GM23248 (cell line): ENCODE measurements around the gene BAIAP2. TPM values are rescaled to one million over a fixed set of nuclear protein-coding genes. Genes with fewer than 3 reads are reported as not detected.
"Not testable (repeated sequence)": the region's sequence is repeated elsewhere in the genome, so short reads cannot be mapped to it uniquely, and the experiment has no call there.

Source experiments
- DNase-seq: peaks from one replicate; pipeline ENCODE4 v3.0.0-alpha.2; 2015
- H2AFZ ChIP-seq: fragments of 200-600 bp; sonication (generic); 2 replicates; pipeline ENCODE4 v1.6.1; 2016; ENCODE audit warnings: antibody characterized with exemption
- H3F3A ChIP-seq: fragments of 200-600 bp; sonication (generic); 2 replicates; pipeline ENCODE4 v1.6.1; 2016; ENCODE audit warnings: mild to moderate bottlenecking, antibody characterized with exemption, mixed run types; ENCODE audit not compliant: insufficient read depth
- H3K27ac ChIP-seq: fragments of 200-600 bp; sonication (generic); 2 replicates; pipeline ENCODE4 v1.5.1; 2016; ENCODE audit warnings: mild to moderate bottlenecking
- H3K27me3 ChIP-seq: fragments of 200-600 bp; sonication (generic); replicated peaks from 2 replicates; pipeline ENCODE4 v1.6.1; 2016; ENCODE audit warnings: mild to moderate bottlenecking; ENCODE audit not compliant: insufficient read depth
- H3K36me3 ChIP-seq: fragments of 200-600 bp; sonication (generic); 2 replicates; pipeline ENCODE4 v1.6.1; 2016; ENCODE audit warnings: low read depth, mild to moderate bottlenecking
- H3K4me1 ChIP-seq: fragments of 200-600 bp; sonication (generic); 2 replicates; pipeline ENCODE4 v1.6.1; 2016; ENCODE audit warnings: mild to moderate bottlenecking; ENCODE audit not compliant: insufficient read depth
- H3K4me2 ChIP-seq: fragments of 200-600 bp; sonication (generic); one replicate; pipeline ENCODE4 v1.6.1; 2016; ENCODE audit warnings: mild to moderate bottlenecking; ENCODE audit not compliant: unreplicated experiment
- H3K4me3 ChIP-seq: fragments of 200-600 bp; sonication (generic); 2 replicates; pipeline ENCODE4 v1.5.1; 2016; ENCODE audit warnings: mild to moderate bottlenecking
- H3K79me2 ChIP-seq: fragments of 200-600 bp; sonication (generic); 2 replicates; pipeline ENCODE4 v1.6.1; 2016; ENCODE audit warnings: mild to moderate bottlenecking; ENCODE audit not compliant: insufficient read depth
- H3K9ac ChIP-seq: fragments of 200-600 bp; sonication (generic); 2 replicates; pipeline ENCODE4 v1.6.1; 2016; ENCODE audit warnings: mild to moderate bottlenecking
- H3K9me2 ChIP-seq: fragments of 200-600 bp; sonication (generic); 2 replicates; pipeline ENCODE4 v1.6.1; 2016; ENCODE audit warnings: mixed run types, mild to moderate bottlenecking, moderate library complexity; ENCODE audit not compliant: insufficient read depth
- H3K9me3 ChIP-seq: fragments of 200-600 bp; sonication (generic); one replicate; pipeline ENCODE4 v1.6.1; 2017; ENCODE audit warnings: low read depth
- H4K20me1 ChIP-seq: fragments of 200-600 bp; sonication (generic); 2 replicates; pipeline ENCODE4 v1.6.0; 2016; ENCODE audit not compliant: insufficient read depth
- EZH2 ChIP-seq: fragments of 200-600 bp; sonication (generic); IDR thresholded peaks from 2 replicates; pipeline ENCODE4 v1.6.1; 2018; ENCODE audit warnings: antibody characterized with exemption, mild to moderate bottlenecking; ENCODE audit not compliant: insufficient read depth, poor library complexity, severe bottlenecking
- EZH2phosphoT487 ChIP-seq: fragments of 200-600 bp; sonication (generic); IDR thresholded peaks from 2 replicates; pipeline ENCODE4 v1.6.1; 2018; ENCODE audit warnings: antibody characterized with exemption, moderate library complexity, mild to moderate bottlenecking, low read depth; ENCODE audit not compliant: insufficient read depth
- WGBS, 2 experiments: methylation state at CpG; one replicate each; pipeline ENCODE4 v1.1.6; 2015 to 2017; ENCODE audit warnings: low lambda C conversion rate in 2 of 2, low coverage in 1 of 2; ENCODE audit errors: missing lambda C conversion rate in 2 of 2; 5-methylcytosine and 5-hydroxymethylcytosine counted together
- in situ Hi-C: fragments of 300-500 bp; cut with MboI; formaldehyde crosslinking; loops from 2 replicates; pipeline ENCODE4 v1.15.0; 2020
- polyA plus RNA-seq: library from polyadenylated mRNA; unstranded; fragments of >200 nt; fragmentation: Nextera tagmentation; extraction: Ambion mirVana; gene quantifications from 2 replicates; pipeline ENCODE4 v1.2.1, GENCODE V29; 2016
- total RNA-seq: library from RNA; depleted of rRNA; stranded (reverse); fragments of >200 nt; shearing (Covaris generic); gene quantifications from 2 replicates; pipeline ENCODE4 v1.2.3, GENCODE V29; 2014

BAIAP2 gene
- total and polyA plus RNA-seq, 2 experiments from 2014 or later = 28.2 to 31.7 TPM

DNA sequence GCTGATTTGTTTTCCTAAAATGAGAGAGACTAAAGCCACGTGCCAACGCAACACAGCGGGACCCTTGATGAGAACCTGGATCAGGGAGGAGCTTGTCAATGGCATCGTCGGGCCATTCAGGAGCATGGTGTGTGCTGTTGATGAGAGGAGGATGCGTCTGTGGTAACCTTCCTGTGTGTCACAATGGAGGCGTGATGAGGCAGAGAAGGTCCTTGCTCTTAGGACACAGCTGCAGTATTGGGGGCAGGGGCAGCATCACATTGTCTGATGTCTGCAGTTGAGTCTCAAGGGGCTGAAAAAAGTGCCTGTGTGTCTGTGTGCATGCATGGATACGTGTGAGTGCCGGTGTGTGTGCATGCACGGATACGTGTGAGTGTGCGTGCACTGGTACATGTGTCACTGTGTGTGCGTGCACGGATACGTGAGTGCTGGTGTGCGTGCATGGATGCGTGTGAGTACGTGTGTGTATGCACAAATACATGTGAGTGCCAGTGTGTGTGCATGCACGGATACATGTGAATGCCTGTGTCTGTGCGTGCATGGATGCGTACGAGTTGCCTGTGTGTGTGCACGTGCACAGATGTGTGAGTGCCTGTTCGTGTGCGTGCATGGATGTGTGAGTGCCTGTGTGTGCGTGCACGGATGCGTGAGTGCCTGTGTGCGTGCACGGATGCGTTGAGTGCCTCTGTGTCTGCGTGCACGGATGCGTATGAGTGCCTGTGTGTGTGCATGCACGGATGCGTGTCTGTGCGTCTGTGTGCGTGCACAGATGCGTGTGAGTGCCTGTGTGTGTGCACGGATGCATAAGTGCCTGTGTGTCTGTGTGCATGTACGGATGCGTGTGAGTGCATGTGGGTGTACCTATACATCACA lies 39.3 kb downstream of the BAIAP2 start:
- WGBS, 2 experiments = 89 to 90% methylated on average over 40 to 42 of the region's 42 CpGs
- no peak for TF ChIP-seq EZH2
- no peak for TF ChIP-seq EZH2phosphoT487
- no peaks in the 10 kb centered on the region for H3K27me3 ChIP-seq
- no peaks in the 10 kb centered on the region for H3K36me3 ChIP-seq
- H3K9me3 ChIP-seq = no peaks in the 10 kb centered on the region
- H3K9me2 ChIP-seq = no peaks in the 10 kb centered on the region
- H3K27ac ChIP-seq = no peak overlapping the region
- DNase-seq = no peak
- H3K4me2 ChIP-seq = no peak overlapping the region
- no peaks in the 10 kb centered on the region for H3F3A ChIP-seq
- in situ Hi-C loops = no loop called here
- H3K9ac ChIP-seq = no peak overlapping the region
- no peaks in the 10 kb centered on the region for H3K79me2 ChIP-seq
- H3K4me3 ChIP-seq = no peak overlapping the region
- H3K4me1 ChIP-seq = no peaks in the 10 kb centered on the region
- H2AFZ ChIP-seq = no peak overlapping the region
- H4K20me1 ChIP-seq = no peaks in the 10 kb centered on the region

DNA sequence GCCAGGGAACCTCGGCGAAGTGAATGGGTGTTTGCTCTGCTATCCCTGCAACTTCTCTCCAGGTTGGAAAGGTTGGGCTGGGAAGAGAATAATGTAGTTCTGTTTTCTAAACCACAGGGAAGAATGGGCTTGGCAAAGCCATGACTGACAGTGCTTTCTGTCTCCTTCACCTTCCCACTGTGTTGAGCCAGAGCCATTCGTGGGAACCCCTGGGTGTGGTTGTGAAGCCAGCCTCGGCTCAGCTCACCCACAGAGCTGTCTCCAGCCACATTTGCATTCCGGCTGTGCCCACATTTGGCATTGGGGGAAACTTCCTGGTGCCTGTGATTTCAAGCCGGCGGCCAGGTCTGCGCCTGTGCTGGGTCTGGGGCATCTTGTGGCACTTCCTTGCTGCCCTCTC lies 39.9 kb downstream of the BAIAP2 start:
- no peaks in the 10 kb centered on the region for H3K27me3 ChIP-seq
- no peak overlapping the region for H2AFZ ChIP-seq
- in situ Hi-C loops = no loop called here
- 65 to 75% methylated on average over 8 of the region's 8 CpGs for whole genome bisulfite sequencing, 2 experiments
- no peaks in the 10 kb centered on the region for H3K4me1 ChIP-seq
- H3K27ac ChIP-seq = no peak overlapping the region
- no peaks in the 10 kb centered on the region for H3K36me3 ChIP-seq
- no peak overlapping the region for H3K4me2 ChIP-seq
- H3K4me3 ChIP-seq = no peak overlapping the region
- no peaks in the 10 kb centered on the region for H3F3A ChIP-seq
- peak; percentile 44 for DNase-seq
- no peak for TF ChIP-seq EZH2
- TF ChIP-seq EZH2phosphoT487 = no peak
- H3K9me3 ChIP-seq = no peaks in the 10 kb centered on the region
- H4K20me1 ChIP-seq = no peaks in the 10 kb centered on the region
- H3K79me2 ChIP-seq = no peaks in the 10 kb centered on the region
- H3K9me2 ChIP-seq = no peaks in the 10 kb centered on the region
- no peak overlapping the region for H3K9ac ChIP-seq

DNA sequence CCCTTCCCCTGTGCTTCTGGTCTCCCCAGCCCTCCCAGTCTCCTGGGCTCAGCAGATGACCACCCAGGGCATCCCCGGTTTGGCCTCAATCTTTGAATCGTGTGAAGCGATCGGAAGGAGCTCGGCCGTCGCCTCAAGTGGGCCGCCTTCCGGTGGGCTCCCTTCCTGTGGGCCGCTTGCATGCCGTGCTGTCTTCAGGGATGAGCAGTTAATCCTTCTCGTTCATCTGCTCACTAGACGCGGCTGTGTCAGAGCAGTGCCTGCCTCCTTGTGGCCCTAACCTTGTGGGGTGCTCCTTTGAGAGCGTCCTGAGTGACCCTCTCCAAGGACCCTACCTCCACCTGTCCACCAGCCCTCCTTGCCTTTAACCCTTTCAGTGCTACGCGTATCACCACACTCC lies 40.4 kb downstream of the BAIAP2 start:
- in situ Hi-C loops = no loop called here
- Histone ChIP-seq H3K79me2 (no peaks in the 10 kb centered on the region), H3K27me3 (no peaks in the 10 kb centered on the region), H3K4me2 (no peak overlapping the region), H3K36me3 (no peaks in the 10 kb centered on the region), H3K4me3 (no peak overlapping the region), H3K9ac (no peak overlapping the region), H4K20me1 (no peaks in the 10 kb centered on the region), H3K9me2 (no peaks in the 10 kb centered on the region), H3K4me1 (no peaks in the 10 kb centered on the region), H2AFZ (no peak overlapping the region), H3F3A (no peaks in the 10 kb centered on the region), H3K9me3 (no peaks in the 10 kb centered on the region), H3K27ac (no peak overlapping the region)
- DNase-seq = no peak
- TF ChIP-seq EZH2 (no peak), EZH2phosphoT487 (no peak)
- 93 to 94% methylated on average over 17 of the region's 17 CpGs for WGBS, 2 experiments

DNA sequence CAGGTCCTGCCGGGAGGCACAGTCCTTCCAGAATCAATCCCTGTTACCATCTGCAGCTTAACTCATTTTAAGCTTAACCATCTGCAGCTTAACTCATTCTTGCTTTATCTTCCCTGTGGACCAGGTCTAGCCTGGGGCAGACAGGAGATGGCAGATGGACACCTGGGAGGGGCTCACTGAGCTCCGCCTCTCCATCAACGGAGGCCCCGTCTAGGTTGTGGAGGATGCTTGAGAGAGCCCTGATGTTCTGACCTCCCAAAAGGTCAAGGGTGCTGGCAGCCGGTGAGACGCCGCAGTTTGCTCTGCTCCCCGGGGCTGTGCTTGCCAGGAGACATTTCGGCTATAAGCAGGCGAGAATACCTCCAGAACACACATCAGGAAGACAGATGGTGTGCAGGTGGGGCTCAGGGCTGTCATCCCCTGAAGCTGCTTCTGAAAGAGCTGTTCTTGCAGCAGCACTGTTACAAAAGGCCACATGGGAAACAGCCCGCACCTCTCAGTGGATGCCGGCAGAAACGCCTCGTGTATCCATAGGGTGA lies 41.3 kb downstream of the BAIAP2 start:
- Histone ChIP-seq H2AFZ (no peak overlapping the region), H3K9me3 (no peaks in the 10 kb centered on the region), H3K9me2 (no peaks in the 10 kb centered on the region), H3K9ac (no peak overlapping the region), H3K79me2 (no peaks in the 10 kb centered on the region), H3K4me1 (no peaks in the 10 kb centered on the region), H4K20me1 (no peaks in the 10 kb centered on the region), H3K36me3 (no peaks in the 10 kb centered on the region), H3K27me3 (no peaks in the 10 kb centered on the region), H3K27ac (no peak overlapping the region), H3K4me2 (no peak overlapping the region), H3F3A (no peaks in the 10 kb centered on the region), H3K4me3 (no peak overlapping the region)
- DNase-seq = no peak
- TF ChIP-seq EZH2 (no peak), EZH2phosphoT487 (no peak)
- WGBS, 2 experiments = 80 to 82% methylated on average over 14 of the region's 14 CpGs
- in situ Hi-C loops = no loop called here

DNA sequence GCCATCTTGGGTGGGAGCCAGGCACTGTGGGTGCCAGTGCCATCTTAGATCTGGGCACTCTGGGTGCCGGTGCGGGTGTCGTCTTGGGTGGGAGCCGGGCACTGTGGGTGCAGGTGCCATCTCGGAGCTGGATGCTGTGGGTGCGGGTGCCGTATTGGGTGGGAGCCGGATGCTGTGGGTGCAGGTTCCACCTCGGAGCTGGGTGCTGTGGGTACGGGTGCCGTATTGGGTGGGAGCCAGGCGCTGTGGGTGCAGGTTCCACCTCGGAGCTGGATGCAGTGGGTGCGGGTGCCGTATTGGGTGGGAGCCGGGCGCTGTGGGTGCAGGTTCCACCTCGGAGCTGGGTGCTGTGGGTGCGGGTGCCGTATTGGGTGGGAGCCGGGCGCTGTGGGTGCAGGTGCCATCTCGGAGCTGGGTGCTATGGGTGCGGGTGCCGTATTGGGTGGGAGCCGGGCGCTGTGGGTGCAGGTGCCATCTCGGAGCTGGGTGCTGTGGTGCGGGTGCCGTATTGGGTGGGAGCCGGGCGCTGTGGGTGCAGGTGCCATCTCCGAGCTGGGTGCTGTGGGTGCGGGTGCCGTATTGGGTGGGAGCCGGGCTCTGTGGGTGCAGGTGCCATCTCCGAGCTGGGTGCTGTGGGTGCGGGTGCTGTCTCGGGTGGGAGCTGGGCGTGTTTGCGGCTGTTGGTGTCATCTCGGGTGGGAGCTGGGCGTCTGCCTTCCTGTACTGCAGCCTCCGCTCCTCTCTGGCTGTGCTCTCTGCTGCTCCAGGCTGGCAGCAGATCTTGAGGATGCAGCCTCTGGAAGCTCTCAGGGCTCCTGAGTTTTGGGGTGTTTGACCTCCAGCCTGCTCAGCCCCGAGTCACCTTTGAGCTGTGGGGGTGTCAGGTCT lies 43.3 kb downstream of the BAIAP2 start:
- WGBS, 2 experiments = 92 to 98% methylated on average over 8 to 45 of the region's 45 CpGs

More for the DNA sequence above, 43.3 kb downstream of the BAIAP2 start:
- H3K36me3 ChIP-seq, H3K9ac ChIP-seq, DNase-seq, H3K27me3 ChIP-seq, H3K9me3 ChIP-seq, H3K79me2 ChIP-seq, H3K4me3 ChIP-seq, H2AFZ ChIP-seq, H3K9me2 ChIP-seq, H3F3A ChIP-seq, H4K20me1 ChIP-seq, in situ Hi-C loops, H3K4me2 ChIP-seq, H3K27ac ChIP-seq, H3K4me1 ChIP-seq: not testable (repeated sequence)
